Stomach (tissue), 9 donors: Measurements from ENCODE around the gene PDXP. TPM values are rescaled to one million over a fixed set of nuclear protein-coding genes. Genes with fewer than 3 reads are reported as not detected.

ENCODE experiments used
- DNase-seq, 2 donors: peaks; one replicate each; pipeline versions ENCODE4 v3.0.0 to v3.0.0-alpha.2; 2013 to 2019
- H3K27ac ChIP-seq, 5 donors: fragments of 200-600 bp in 4 of 5; sonication (generic) in 4 of 5; one replicate each; pipeline ENCODE4 v1.5.1; 2013 to 2019; ENCODE audit warnings: mild to moderate bottlenecking in 1 of 5, moderate library complexity in 1 of 5
- H3K27me3 ChIP-seq, 3 donors: fragments of 200-600 bp; sonication (generic); one replicate each; pipeline ENCODE4 v1.5.1; 2017 to 2019; ENCODE audit warnings: mixed run types in 1 of 3
- H3K36me3 ChIP-seq, 4 donors: fragments of 200-600 bp; sonication (generic); 1 replicate in 3 of 4; 2 replicates in 1 of 4; pipeline ENCODE4 v1.5.1; 2016 to 2019
- H3K4me1 ChIP-seq, 4 donors: fragments of 200-600 bp; sonication (generic); one replicate each; pipeline ENCODE4 v1.5.1; 2016 to 2019
- H3K4me3 ChIP-seq, 4 donors: fragments of 200-600 bp; sonication (generic) in 3 of 4; one replicate each; pipeline ENCODE4 v1.5.1; 2016 to 2019; ENCODE audit warnings: mild to moderate bottlenecking in 1 of 4
- H3K9me3 ChIP-seq, 4 donors: fragments of 200-600 bp; sonication (generic); one replicate each; pipeline ENCODE4 v1.5.1; 2016 to 2019
- CTCF ChIP-seq, 7 experiments: fragments of 450-650 bp in 4 of 7; fragments of 200-600 bp in 3 of 7; sonication (generic) in 3 of 7; IDR thresholded peaks; one replicate each; pipeline ENCODE4 v1.5.1; 2016 to 2019; ENCODE audit warnings: antibody characterized with exemption in 7 of 7, control low read depth in 2 of 7, mild to moderate bottlenecking in 1 of 7
- EP300 ChIP-seq: sonication (generic); formaldehyde crosslinking; IDR thresholded peaks from one replicate; pipeline ENCODE4 v1.6.1; 2017; ENCODE audit warnings: antibody characterized with exemption
- POLR2A ChIP-seq, 4 donors: fragments of 450-650 bp; IDR thresholded peaks; one replicate each; pipeline ENCODE4 v1.6.1; 2016; ENCODE audit warnings: antibody characterized with exemption in 4 of 4, control low read depth in 2 of 4, mild to moderate bottlenecking in 1 of 4, moderate library complexity in 1 of 4
- POLR2AphosphoS5 ChIP-seq, 3 donors: sonication (generic); formaldehyde crosslinking; IDR thresholded peaks; one replicate each; pipeline ENCODE4 v1.6.1; 2016; ENCODE audit warnings: antibody characterized with exemption in 3 of 3
- WGBS, 5 donors: extraction: QIAGEN DNeasy Blood & Tissue Kit in 3 of 5; methylation state at CpG; one replicate each; pipeline versions ENCODE4 v1.1.5 to v1.1.7; 2013 to 2018; 5-methylcytosine and 5-hydroxymethylcytosine counted together
- intact Hi-C: fragments of 100-400 bp; cut with DNase I; formaldehyde crosslinking; loops from one replicate; pipeline ENCODE4 v1.15.1; 2023; ENCODE audit warnings: low total_unique reads
- polyA plus RNA-seq, 3 donors: library from polyadenylated mRNA; stranded (reverse); fragments of 200-250 nt; gene quantifications; one replicate each; pipeline ENCODE4 v1.2.3, GENCODE V29; 2013
- total RNA-seq, 5 donors: library from RNA; depleted of rRNA; stranded (reverse); fragments of >200 nt; gene quantifications; one replicate each; pipeline versions ENCODE4 v1.1.0 to v1.2.3, GENCODE V29; 2014 to 2016
- donor health status: healthy with polysubstance abuse.
- donor health status: Bipolar disorder and iron deficiency.
- donor health status: healthy.

PDXP gene
- total and polyA plus RNA-seq, 8 donors = 2.9 to 72.1 (median 6.8) TPM

GRCh38 chr22:37632174-37633088, 26.1 kb upstream of the PDXP start:
- TF ChIP-seq CTCF (IDR thresholded peaks at IDR 0.05) = no peak
- TF ChIP-seq POLR2AphosphoS5 (IDR thresholded peaks at IDR 0.05) = no peak
- TF ChIP-seq POLR2A (IDR thresholded peaks at IDR 0.05) = no peak
- no peak for TF ChIP-seq EP300
- H3K36me3 ChIP-seq = peaks cover 12 to 56% (median 55%) of the 10 kb centered on the region in 4 donors
- DNase-seq = no peak
- intact Hi-C loops = no loop called here
- H3K27me3 ChIP-seq = no peaks in the 10 kb centered on the region
- no peaks in the 10 kb centered on the region for H3K9me3 ChIP-seq
- peak overlapping the region in 1 of 4 donors; percentile 14 for H3K4me3 ChIP-seq
- peaks cover 33 to 67% (median 53%) of the 10 kb centered on the region in 4 donors for H3K4me1 ChIP-seq
- 71 to 81% (median 77%) methylated on average over 6 to 14 of the region's 14 CpGs for WGBS, 5 donors
- peak overlapping the region; percentile 64 to 90 (median 81) for H3K27ac ChIP-seq

- 25 to 50% (median 40%) methylated on average over 7 to 11 of the region's 11 CpGs for WGBS, 5 donors
- peaks cover 12 to 49% (median 48%) of the 10 kb centered on the region in 4 donors for H3K36me3 ChIP-seq
- DNase-seq = no peak
- intact Hi-C loops = no loop called here
- H3K9me3 ChIP-seq = no peaks in the 10 kb centered on the region
- TF ChIP-seq EP300 (no peak), CTCF (IDR thresholded peaks at IDR 0.05) (no peak), POLR2A (IDR thresholded peaks at IDR 0.05) (no peak), POLR2AphosphoS5 (IDR thresholded peaks at IDR 0.05) (no peak)
- H3K27me3 ChIP-seq = no peaks in the 10 kb centered on the region
- peak overlapping the region; percentile 64 to 90 (median 81) for H3K27ac ChIP-seq
- H3K4me1 ChIP-seq = peaks cover 35 to 70% (median 54%) of the 10 kb centered on the region in 4 donors
- H3K4me3 ChIP-seq = peak overlapping the region in 2 of 4 donors; percentile 14 to 26
Observed at GRCh38 chr22:37633089-37633624, 25.4 kb upstream of the PDXP start.

GRCh38 chr22:37633625-37634416, 24.7 kb upstream of the PDXP start:
- peak overlapping the region; percentile 14 to 26 (median 19) for H3K4me3 ChIP-seq
- no peaks in the 10 kb centered on the region for H3K27me3 ChIP-seq
- peaks cover 12 to 42% (median 41%) of the 10 kb centered on the region in 4 donors for H3K36me3 ChIP-seq
- peaks cover 41 to 77% (median 57%) of the 10 kb centered on the region in 4 donors for H3K4me1 ChIP-seq
- DNase-seq = peak; percentile 86 to 95
- WGBS, 5 donors = 1 to 8% (median 4%) methylated on average over 13 to 24 of the region's 24 CpGs
- intact Hi-C loops = no loop called here
- no peaks in the 10 kb centered on the region for H3K9me3 ChIP-seq
- TF ChIP-seq CTCF (IDR thresholded peaks at IDR 0.05) (peak in 2 of 7 experiments; percentile 13 to 20), POLR2A (IDR thresholded peaks at IDR 0.05) (no peak), POLR2AphosphoS5 (IDR thresholded peaks at IDR 0.05) (peak in 2 of 3 donors; percentile 46 to 47), EP300 (no peak)
- H3K27ac ChIP-seq = peak overlapping the region; percentile 64 to 90 (median 81)
